Gastrocnemius medialis (tissue), 4 donors: ENCODE measurements around the gene THY1. TPM values are rescaled to one million over a fixed set of nuclear protein-coding genes. Genes with fewer than 3 reads are reported as not detected.

Source experiments
- ATAC-seq, 2 donors: fragments of 150-250 bp; one replicate each; pipeline ENCODE4 v1.9.1; 2016
- DNase-seq, 2 donors: peaks; one replicate each; pipeline ENCODE4 v3.0.0-alpha.2; 2019
- H3K27ac ChIP-seq, 4 donors: fragments of 200-600 bp; sonication (generic); 1 replicate in 1 of 4; 2 replicates in 3 of 4; pipeline ENCODE4 v1.5.1; 2016 to 2018; ENCODE audit warnings: mild to moderate bottlenecking in 2 of 4, moderate library complexity in 1 of 4
- H3K27me3 ChIP-seq, 3 donors: fragments of 200-600 bp; sonication (generic) in 2 of 3; 1 replicate in 1 of 3; 2 replicates in 2 of 3; pipeline versions ENCODE4 v1.5.1 to v1.6.0; 2016 to 2019; ENCODE audit warnings: mild to moderate bottlenecking in 1 of 3, moderate library complexity in 1 of 3
- H3K36me3 ChIP-seq, 2 donors: fragments of 200-600 bp; sonication (generic) in 1 of 2; one replicate each; pipeline ENCODE4 v1.5.1; 2017 to 2018
- H3K4me1 ChIP-seq, 2 donors: fragments of 200-600 bp; sonication (generic) in 1 of 2; one replicate each; pipeline ENCODE4 v1.5.1; 2016 to 2017; ENCODE audit warnings: mild to moderate bottlenecking in 2 of 2
- H3K4me3 ChIP-seq, 4 donors: fragments of 200-600 bp; sonication (generic) in 3 of 4; 1 replicate in 1 of 4; 2 replicates in 3 of 4; pipeline ENCODE4 v1.5.1; 2016 to 2019; ENCODE audit warnings: mild to moderate bottlenecking in 2 of 4
- H3K9me3 ChIP-seq, 3 donors: fragments of 200-600 bp; sonication (generic) in 2 of 3; 1 replicate in 1 of 3; 2 replicates in 2 of 3; pipeline ENCODE4 v1.5.1; 2016 to 2019
- CTCF ChIP-seq, 5 experiments: fragments of 450-650 bp in 3 of 5; fragments of 200-600 bp in 2 of 5; sonication (generic) in 2 of 5; IDR thresholded peaks in 4 of 5; conservative IDR thresholded peaks in 1 of 5; 1 replicate in 4 of 5; 2 replicates in 1 of 5; pipeline ENCODE4 v1.5.1; 2016 to 2019; ENCODE audit warnings: antibody characterized with exemption in 5 of 5, mild to moderate bottlenecking in 3 of 5, moderate library complexity in 3 of 5
- POLR2A ChIP-seq, 2 donors: fragments of 450-650 bp; IDR thresholded peaks; one replicate each; pipeline ENCODE4 v1.6.1; 2017; ENCODE audit warnings: antibody characterized with exemption in 2 of 2, mild to moderate bottlenecking in 2 of 2, moderate library complexity in 2 of 2
- in situ Hi-C, 4 donors: fragments of 200-750 bp; cut with MboI; loops; one replicate each; pipeline versions ENCODE4 v1.15.0 to v1.8.0; 2017; ENCODE audit warnings: low sequenced_read_pairs in 4 of 4
- intact Hi-C: fragments of 100-400 bp; cut with DNase I; formaldehyde crosslinking; loops from one replicate; pipeline ENCODE4 v1.15.1; 2023; ENCODE audit warnings: low total_unique reads
- total RNA-seq, 4 donors: library from RNA; depleted of rRNA; stranded (reverse); fragments of >200 nt; gene quantifications; one replicate each; pipeline versions ENCODE4 v1.1.0 to v1.2.3, GENCODE V29; 2016

The THY1 gene
- total RNA-seq, 4 donors from 2014 or later = 0.22 to 0.70 (median 0.36) TPM; not detected in 1

GRCh38 chr11:119373059-119373920 lies 49.7 kb downstream of the THY1 start:
- peak overlapping the region in 1 of 4 donors; percentile 32 for H3K4me3 ChIP-seq
- no peaks in the 10 kb centered on the region for H3K9me3 ChIP-seq
- ATAC-seq = no peak
- H3K4me1 ChIP-seq = peaks cover 89 to 96% of the 10 kb centered on the region in 2 donors
- H3K36me3 ChIP-seq = no peaks in the 10 kb centered on the region
- DNase-seq = peak in 1 of 2 donors; percentile 33
- no peaks in the 10 kb centered on the region for H3K27me3 ChIP-seq
- TF ChIP-seq CTCF (IDR thresholded peaks at IDR 0.05 in 4 of 5, conservative IDR thresholded peaks at IDR 0.05 in 1 of 5) = no peak
- no peak for TF ChIP-seq POLR2A (IDR thresholded peaks at IDR 0.05)
- intact Hi-C loops = no loop called here
- peak overlapping the region; percentile 96 to 99 (median 98) for H3K27ac ChIP-seq
- in situ Hi-C loops = no loop called here

- H3K4me3 ChIP-seq = peak overlapping the region in 1 of 4 donors; percentile 32
- intact Hi-C loops = no loop called here
- no peaks in the 10 kb centered on the region for H3K9me3 ChIP-seq
- peaks cover 92 to 100% of the 10 kb centered on the region in 2 donors for H3K4me1 ChIP-seq
- H3K36me3 ChIP-seq = no peaks in the 10 kb centered on the region
- in situ Hi-C loops = no loop called here
- peak overlapping the region; percentile 96 to 99 (median 98) for H3K27ac ChIP-seq
- H3K27me3 ChIP-seq = no peaks in the 10 kb centered on the region
- DNase-seq (peak; percentile 70 to 78), ATAC-seq (peak in 1 of 2 donors; percentile 6)
- no peak for TF ChIP-seq POLR2A (IDR thresholded peaks at IDR 0.05)
- no peak for TF ChIP-seq CTCF (IDR thresholded peaks at IDR 0.05 in 4 of 5, conservative IDR thresholded peaks at IDR 0.05 in 1 of 5)
Measured at GRCh38 chr11:119372260-119373058, 50.5 kb downstream of the THY1 start.

- Histone ChIP-seq H3K9me3 (no peaks in the 10 kb centered on the region), H3K27me3 (no peaks in the 10 kb centered on the region), H3K27ac (peak overlapping the region; percentile 96 to 99 (median 98)), H3K4me1 (peaks cover 92 to 100% of the 10 kb centered on the region in 2 donors), H3K4me3 (no peak overlapping the region), H3K36me3 (no peaks in the 10 kb centered on the region)
- in situ Hi-C loops (no loop called here), intact Hi-C loops (loop anchor here (1.0 kb wide), 1 partner anchor 10 kb away; no protein-coding TSS in a partner anchor)
- DNase-seq = peak in 1 of 2 donors; percentile 85
- peak; percentile 25 to 44 (median 37) for TF ChIP-seq CTCF (IDR thresholded peaks at IDR 0.05 in 4 of 5, conservative IDR thresholded peaks at IDR 0.05 in 1 of 5)
- TF ChIP-seq POLR2A (IDR thresholded peaks at IDR 0.05) = peak; percentile 53 to 60
- ATAC-seq = peak; percentile 15 to 19
Measured at GRCh38 chr11:119371778-119372182, 51.2 kb downstream of the THY1 start.

- ATAC-seq (peak; percentile 17 to 25), DNase-seq (peak; percentile 65 to 85)
- Histone ChIP-seq H3K27ac (peak overlapping the region; percentile 96 to 99 (median 98)), H3K36me3 (no peaks in the 10 kb centered on the region), H3K4me1 (peaks cover 93 to 100% of the 10 kb centered on the region in 2 donors), H3K9me3 (no peaks in the 10 kb centered on the region), H3K4me3 (peak overlapping the region in 1 of 4 donors; percentile 3), H3K27me3 (no peaks in the 10 kb centered on the region)
- intact Hi-C loops (loop anchor here (1.0 kb wide), 1 partner anchor 10 kb away; no protein-coding TSS in a partner anchor), in situ Hi-C loops (no loop called here)
- no peak for TF ChIP-seq CTCF (IDR thresholded peaks at IDR 0.05 in 4 of 5, conservative IDR thresholded peaks at IDR 0.05 in 1 of 5)
- TF ChIP-seq POLR2A (IDR thresholded peaks at IDR 0.05) = no peak
Measured at GRCh38 chr11:119371067-119371601, 51.8 kb downstream of the THY1 start.
